ENCODE results near the gene CDKAL1.

The CDKAL1 gene

DNA sequence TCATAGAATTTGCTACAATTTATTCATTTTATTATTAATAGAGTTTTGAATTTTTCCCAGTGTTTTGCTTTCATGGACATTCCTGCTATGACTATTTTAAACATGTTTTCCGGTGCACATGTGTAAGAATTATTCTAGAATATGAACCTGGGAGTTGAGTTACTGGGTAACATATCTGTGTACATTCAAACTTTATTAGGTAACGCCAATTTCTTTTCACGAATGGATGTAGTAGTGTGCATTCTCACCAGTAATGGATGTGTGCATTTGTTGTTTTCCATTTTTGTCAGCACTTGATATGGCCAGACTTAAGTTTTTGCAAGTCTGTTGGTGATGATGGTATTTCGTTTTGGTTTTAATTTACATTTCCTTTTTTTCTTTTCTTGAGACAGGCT is 118.8 kb downstream of the CDKAL1 start:
- 80% methylated on average over 3 of the region's 4 CpGs for WGBS
- Histone ChIP-seq H2BK120ac (ENCODE audit: low read depth, low read length) (no peak overlapping the region), H2BK5ac (ENCODE audit: low read depth, low read length, poor library complexity, severe bottlenecking) (peak overlapping the region; percentile 73), H3K4me2 (ENCODE audit: low read length, poor library complexity, severe bottlenecking) (peak overlapping the region; percentile 42), H2AK5ac (ENCODE audit: low read length, severe bottlenecking) (peak overlapping the region; percentile 96), H3K18ac (ENCODE audit: low read depth in 1 of 2, low read length in 2 of 2) (peak overlapping the region in 1 of 2 experiments; percentile 66), H2BK15ac (ENCODE audit: low read depth, poor library complexity, severe bottlenecking) (no peak overlapping the region), H3K9ac (ENCODE audit: low read length) (no peak overlapping the region), H3K36me3 (ENCODE audit: control insufficient read depth in 1 of 2, insufficient read depth in 2 of 2, low read depth in 1 of 2, low read length in 2 of 2) (no peaks in the 10 kb centered on the region), H4K91ac (ENCODE audit: low read length) (no peak overlapping the region), H3K4me1 (ENCODE audit: control insufficient read depth, insufficient read depth, low read depth, low read length) (peaks cover 10% of the 10 kb centered on the region), H3K23ac (ENCODE audit: low read length in 2 of 2) (no peak overlapping the region), H3K4ac (ENCODE audit: low read depth in 1 of 2, low read length in 2 of 2) (no peak overlapping the region), H2AFZ (ENCODE audit: low read depth, low read length) (no peak overlapping the region), H3K79me1 (replicated peaks; ENCODE audit: low read length, poor library complexity, severe bottlenecking) (peaks cover 4% of the 10 kb centered on the region), H3K27me3 (ENCODE audit: control insufficient read depth in 1 of 2, insufficient read depth in 1 of 2, low read length in 2 of 2) (no peaks in the 10 kb centered on the region), H2BK12ac (ENCODE audit: low read length in 2 of 2) (no peak overlapping the region), H4K8ac (ENCODE audit: low read length) (no peak overlapping the region), H3K14ac (ENCODE audit: low read length in 2 of 2) (no peak overlapping the region), H3K27ac (ENCODE audit: low read length, poor library complexity, severe bottlenecking) (peak overlapping the region; percentile 93), H3K4me3 (ENCODE audit: insufficient read depth in 1 of 2, low read depth in 1 of 2, low read length in 2 of 2) (no peak overlapping the region), H3K9me3 (ENCODE audit: control insufficient read depth, low read length) (peaks cover 3% of the 10 kb centered on the region)
- no peak for DNase-seq

DNA sequence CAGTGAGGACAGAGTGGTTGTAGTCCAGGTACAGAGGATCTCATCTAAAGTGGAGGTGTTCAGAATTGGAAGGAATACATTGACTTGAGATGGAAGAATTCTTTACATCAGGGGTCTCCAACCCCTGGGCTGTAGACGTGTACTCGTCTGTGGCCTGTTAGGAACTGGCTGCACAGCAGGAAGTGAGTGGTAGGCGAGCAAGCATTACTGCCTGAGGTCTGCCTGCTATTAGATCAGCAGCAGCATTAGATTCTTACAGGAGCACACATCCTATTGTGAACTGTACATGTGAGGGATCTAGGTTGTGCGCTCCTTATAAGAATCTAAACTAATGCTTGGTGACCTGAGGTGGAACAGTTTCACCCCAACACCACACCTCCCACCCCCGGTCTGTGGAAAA is 121.1 kb downstream of the CDKAL1 start:
- 73% methylated on average over 4 of the region's 5 CpGs for WGBS
- H3K4me1 ChIP-seq (ENCODE audit: control insufficient read depth, insufficient read depth, low read depth, low read length), result peaks cover 7% of the 10 kb centered on the region
- H4K91ac ChIP-seq (ENCODE audit: low read length), result no peak overlapping the region
- H3K27me3 ChIP-seq (ENCODE audit: control insufficient read depth in 1 of 2, insufficient read depth in 1 of 2, low read length in 2 of 2), result no peaks in the 10 kb centered on the region
- H3K9ac ChIP-seq (ENCODE audit: low read length), result no peak overlapping the region
- H2BK5ac ChIP-seq (ENCODE audit: low read depth, low read length, poor library complexity, severe bottlenecking), result no peak overlapping the region
- peak overlapping the region in 1 of 2 experiments; percentile 18 for H3K18ac ChIP-seq (ENCODE audit: low read depth in 1 of 2, low read length in 2 of 2)
- no peak overlapping the region for H3K23ac ChIP-seq (ENCODE audit: low read length in 2 of 2)
- peak overlapping the region in 1 of 2 experiments; percentile 29 for H2BK12ac ChIP-seq (ENCODE audit: low read length in 2 of 2)
- no peak overlapping the region for H3K4me2 ChIP-seq (ENCODE audit: low read length, poor library complexity, severe bottlenecking)
- H2AK5ac ChIP-seq (ENCODE audit: low read length, severe bottlenecking), result peak overlapping the region; percentile 58
- H3K9me3 ChIP-seq (ENCODE audit: control insufficient read depth, low read length), result no peaks in the 10 kb centered on the region
- H3K27ac ChIP-seq (ENCODE audit: low read length, poor library complexity, severe bottlenecking), result no peak overlapping the region
- H2AFZ ChIP-seq (ENCODE audit: low read depth, low read length), result no peak overlapping the region
- H3K36me3 ChIP-seq (ENCODE audit: control insufficient read depth in 1 of 2, insufficient read depth in 2 of 2, low read depth in 1 of 2, low read length in 2 of 2), result no peaks in the 10 kb centered on the region
- H4K8ac ChIP-seq (ENCODE audit: low read length), result no peak overlapping the region
- no peak overlapping the region for H2BK15ac ChIP-seq (ENCODE audit: low read depth, poor library complexity, severe bottlenecking)
- no peak overlapping the region for H2BK120ac ChIP-seq (ENCODE audit: low read depth, low read length)
- H3K79me1 ChIP-seq (replicated peaks; ENCODE audit: low read length, poor library complexity, severe bottlenecking), result peaks cover 12% of the 10 kb centered on the region
- DNase-seq, result no peak
- no peak overlapping the region for H3K4me3 ChIP-seq (ENCODE audit: insufficient read depth in 1 of 2, low read depth in 1 of 2, low read length in 2 of 2)
- H3K4ac ChIP-seq (ENCODE audit: low read depth in 1 of 2, low read length in 2 of 2), result no peak overlapping the region
- H3K14ac ChIP-seq (ENCODE audit: low read length in 2 of 2), result no peak overlapping the region

DNA sequence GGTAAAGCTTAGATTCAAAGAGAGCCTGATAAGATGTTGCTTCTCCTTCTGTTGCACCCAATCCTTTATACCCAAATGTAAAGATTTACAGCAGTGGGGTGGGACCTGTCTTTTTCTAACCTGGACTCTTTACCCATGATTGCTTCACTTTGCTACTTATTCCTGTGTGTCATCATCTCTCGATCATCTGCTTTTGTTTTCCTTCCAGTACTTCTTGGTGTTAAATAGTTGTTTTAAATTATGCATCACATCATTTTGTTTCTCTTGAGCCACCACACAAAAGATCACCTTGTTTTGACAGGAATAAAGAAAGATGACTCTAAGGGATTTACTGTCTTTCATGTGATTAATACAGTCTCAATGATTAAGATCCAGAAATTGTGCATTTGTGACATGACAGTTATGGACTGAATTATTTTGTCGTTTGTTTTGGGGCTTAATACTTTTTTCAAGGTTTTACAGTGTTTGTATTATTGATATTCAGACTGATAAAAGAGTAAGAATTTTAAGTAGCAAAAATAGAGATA is 123.1 kb downstream of the CDKAL1 start:
- Histone ChIP-seq H3K79me1 (replicated peaks; ENCODE audit: low read length, poor library complexity, severe bottlenecking) (peaks cover 14% of the 10 kb centered on the region), H3K4me2 (ENCODE audit: low read length, poor library complexity, severe bottlenecking) (no peak overlapping the region), H2BK120ac (ENCODE audit: low read depth, low read length) (no peak overlapping the region), H4K8ac (ENCODE audit: low read length) (no peak overlapping the region), H3K23ac (ENCODE audit: low read length in 2 of 2) (no peak overlapping the region), H4K91ac (ENCODE audit: low read length) (no peak overlapping the region), H3K14ac (ENCODE audit: low read length in 2 of 2) (peak overlapping the region in 1 of 2 experiments; percentile 68), H2BK15ac (ENCODE audit: low read depth, poor library complexity, severe bottlenecking) (no peak overlapping the region), H3K27ac (ENCODE audit: low read length, poor library complexity, severe bottlenecking) (no peak overlapping the region), H3K9me3 (ENCODE audit: control insufficient read depth, low read length) (no peaks in the 10 kb centered on the region), H3K4ac (ENCODE audit: low read depth in 1 of 2, low read length in 2 of 2) (no peak overlapping the region), H3K9ac (ENCODE audit: low read length) (no peak overlapping the region), H2BK12ac (ENCODE audit: low read length in 2 of 2) (no peak overlapping the region), H3K36me3 (ENCODE audit: control insufficient read depth in 1 of 2, insufficient read depth in 2 of 2, low read depth in 1 of 2, low read length in 2 of 2) (no peaks in the 10 kb centered on the region), H2AK5ac (ENCODE audit: low read length, severe bottlenecking) (peak overlapping the region; percentile 4), H3K4me1 (ENCODE audit: control insufficient read depth, insufficient read depth, low read depth, low read length) (peaks cover 7% of the 10 kb centered on the region), H3K27me3 (ENCODE audit: control insufficient read depth in 1 of 2, insufficient read depth in 1 of 2, low read length in 2 of 2) (no peaks in the 10 kb centered on the region), H2BK5ac (ENCODE audit: low read depth, low read length, poor library complexity, severe bottlenecking) (no peak overlapping the region), H3K18ac (ENCODE audit: low read depth in 1 of 2, low read length in 2 of 2) (no peak overlapping the region), H2AFZ (ENCODE audit: low read depth, low read length) (no peak overlapping the region), H3K4me3 (ENCODE audit: insufficient read depth in 1 of 2, low read depth in 1 of 2, low read length in 2 of 2) (no peak overlapping the region)
- 90% methylated on average over 1 of the region's 2 CpGs for WGBS
- DNase-seq, result no peak

DNA sequence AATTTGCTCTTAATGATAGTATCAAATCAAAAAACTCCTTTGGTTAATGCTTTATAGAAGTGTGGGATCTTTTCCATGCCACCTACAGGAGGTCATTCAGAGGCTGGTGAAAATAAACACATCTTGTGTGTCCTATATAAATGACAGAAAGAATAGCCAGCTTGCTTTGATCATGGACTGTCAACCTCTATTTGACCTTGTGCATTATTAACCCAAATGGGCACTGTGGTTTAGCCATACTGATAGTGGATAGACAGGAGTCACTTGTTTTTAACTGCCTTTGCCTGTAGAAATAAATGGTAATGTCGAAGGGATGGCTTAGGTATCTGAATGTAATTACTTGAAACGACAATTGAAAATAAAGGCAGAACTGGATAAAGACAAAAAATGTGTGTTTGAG is 123.8 kb downstream of the CDKAL1 start:
- WGBS, result 94% methylated on average over 2 of the region's 2 CpGs

More for the DNA sequence above, 123.8 kb downstream of the CDKAL1 start:
- no peak overlapping the region for H3K4me2 ChIP-seq (ENCODE audit: low read length, poor library complexity, severe bottlenecking)
- no peak overlapping the region for H2BK12ac ChIP-seq (ENCODE audit: low read length in 2 of 2)
- H2BK15ac ChIP-seq (ENCODE audit: low read depth, poor library complexity, severe bottlenecking), result no peak overlapping the region
- no peak overlapping the region for H3K4me3 ChIP-seq (ENCODE audit: insufficient read depth in 1 of 2, low read depth in 1 of 2, low read length in 2 of 2)
- no peak overlapping the region for H3K4ac ChIP-seq (ENCODE audit: low read depth in 1 of 2, low read length in 2 of 2)
- no peak overlapping the region for H3K14ac ChIP-seq (ENCODE audit: low read length in 2 of 2)
- peaks cover 7% of the 10 kb centered on the region for H3K4me1 ChIP-seq (ENCODE audit: control insufficient read depth, insufficient read depth, low read depth, low read length)
- H3K18ac ChIP-seq (ENCODE audit: low read depth in 1 of 2, low read length in 2 of 2), result no peak overlapping the region
- no peaks in the 10 kb centered on the region for H3K36me3 ChIP-seq (ENCODE audit: control insufficient read depth in 1 of 2, insufficient read depth in 2 of 2, low read depth in 1 of 2, low read length in 2 of 2)
- peaks cover 16% of the 10 kb centered on the region for H3K79me1 ChIP-seq (replicated peaks; ENCODE audit: low read length, poor library complexity, severe bottlenecking)
- no peak overlapping the region for H2AFZ ChIP-seq (ENCODE audit: low read depth, low read length)
- H4K91ac ChIP-seq (ENCODE audit: low read length), result no peak overlapping the region
- no peak overlapping the region for H4K8ac ChIP-seq (ENCODE audit: low read length)
- no peak overlapping the region for H3K23ac ChIP-seq (ENCODE audit: low read length in 2 of 2)
- no peaks in the 10 kb centered on the region for H3K27me3 ChIP-seq (ENCODE audit: control insufficient read depth in 1 of 2, insufficient read depth in 1 of 2, low read length in 2 of 2)
- no peak overlapping the region for H3K27ac ChIP-seq (ENCODE audit: low read length, poor library complexity, severe bottlenecking)
- no peak overlapping the region for H2BK5ac ChIP-seq (ENCODE audit: low read depth, low read length, poor library complexity, severe bottlenecking)
- H2AK5ac ChIP-seq (ENCODE audit: low read length, severe bottlenecking), result no peak overlapping the region
- no peak overlapping the region for H2BK120ac ChIP-seq (ENCODE audit: low read depth, low read length)
- DNase-seq, result no peak
- no peaks in the 10 kb centered on the region for H3K9me3 ChIP-seq (ENCODE audit: control insufficient read depth, low read length)
- no peak overlapping the region for H3K9ac ChIP-seq (ENCODE audit: low read length)

Measured in mesenchymal stem cell (in vitro differentiated cells and primary cell).